HepG2 (cell line): ENCODE results near the gene FAM234A. TPM values are rescaled to one million over a fixed set of nuclear protein-coding genes. Genes with fewer than 3 reads are reported as not detected.

Experiments
- ATAC-seq: fragments of 200-7000 bp; cut with Tn5 transposase; 3 replicates; pipeline ENCODE4 v1.9.1; 2020; ENCODE audit warnings: mild to moderate bottlenecking, moderate library complexity
- BruUV-seq: library from RNA; stranded (reverse); fragments of 400-500 nt; replicated peaks from 2 replicates; lab custom pipeline; 2021; lab: Mats Ljungman, UMichigan
- CTCF ChIA-PET: fragments of 300-600 bp; formaldehyde crosslinking; extraction: SDS; loops from one replicate; lab custom pipeline; 2021; ENCODE audit warnings: low total read pairs, inconsistent platforms, low intra/inter-chr PET ratio; lab: Yijun Ruan, JAX
- POLR2A ChIA-PET: fragments of 350-600 bp; sonication (Branson Sonifier 250); formaldehyde crosslinking; loops from one replicate; lab custom pipeline; 2020; ENCODE audit warnings: antibody characterized with exemption, inconsistent platforms; lab: Yijun Ruan, JAX
- DNase-seq: peaks from one replicate; pipeline ENCODE4 v3.0.0-alpha.2; 2015; ENCODE audit warnings: low spot score
- FAIRE-seq: peaks from 3 replicates; lab custom pipeline; 2011; peaks lifted over from hg19 to GRCh38; lab: Jason Lieb, UNC
- H2AFZ ChIP-seq: one replicate; pipeline ENCODE4 v1.6.1; 2011; ENCODE audit warnings: low read length, inconsistent platforms
- H3K27ac ChIP-seq: fragments of 300-600 bp; 3 replicates; pipeline ENCODE4 v1.8.0; 2011; ENCODE audit warnings: mixed run types, mild to moderate bottlenecking, mixed read lengths, low read length, inconsistent platforms; ENCODE audit not compliant: insufficient read depth; ENCODE audit errors: extremely low read length
- H3K27me3 ChIP-seq, 2 experiments: fragments of 200-600 bp in 1 of 2; 2 replicates in 1 of 2; 3 replicates in 1 of 2; pipeline versions ENCODE4 v1.6.0 to v1.8.0; 2011; ENCODE audit warnings: low read length in 2 of 2, mild to moderate bottlenecking in 2 of 2, moderate library complexity in 2 of 2, inconsistent platforms in 1 of 2; ENCODE audit not compliant: insufficient read depth in 2 of 2, control insufficient read depth in 1 of 2
- H3K36me3 ChIP-seq, 2 experiments: fragments of 200-600 bp in 1 of 2; replicated peaks in 1 of 2; 2 replicates in 1 of 2; 3 replicates in 1 of 2; pipeline versions ENCODE4 v1.5.1 to v1.8.0; 2011; ENCODE audit warnings: low read length in 2 of 2, inconsistent platforms in 1 of 2; ENCODE audit not compliant: insufficient read depth in 2 of 2, control insufficient read depth in 1 of 2
- H3K4me1 ChIP-seq: 2 replicates; pipeline ENCODE4 v1.5.1; 2012; ENCODE audit warnings: low read length, inconsistent platforms; ENCODE audit not compliant: insufficient read depth
- H3K4me2 ChIP-seq: 2 replicates; pipeline ENCODE4 v1.6.0; 2011; ENCODE audit warnings: low read depth, low read length, inconsistent platforms
- H3K4me3 ChIP-seq, 3 experiments: fragments of 200-600 bp in 1 of 3; sonication (generic), shearing (Covaris generic) in 1 of 3; replicated peaks in 1 of 3; 2 replicates each; pipeline ENCODE4 v1.5.1; 2011 to 2016; ENCODE audit warnings: low read length in 3 of 3, inconsistent platforms in 2 of 3, low read depth in 2 of 3, mild to moderate bottlenecking in 2 of 3, control low read depth in 1 of 3, mixed read lengths in 1 of 3; ENCODE audit not compliant: insufficient read depth in 1 of 3
- H3K79me2 ChIP-seq: one replicate; pipeline ENCODE4 v1.6.1; 2011; ENCODE audit warnings: low read length, inconsistent platforms; ENCODE audit not compliant: insufficient read depth
- H3K9ac ChIP-seq: 2 replicates; pipeline ENCODE4 v1.6.0; 2011; ENCODE audit warnings: mild to moderate bottlenecking, low read depth, low read length, inconsistent platforms; ENCODE audit not compliant: insufficient read depth
- H3K9me3 ChIP-seq: 2 replicates; pipeline ENCODE4 v1.5.1; 2012; ENCODE audit warnings: mild to moderate bottlenecking, low read length
- H4K20me1 ChIP-seq: 2 replicates; pipeline ENCODE4 v1.6.0; 2011; ENCODE audit warnings: inconsistent platforms, mild to moderate bottlenecking, low read length, moderate library complexity; ENCODE audit not compliant: insufficient read depth
- ATF7-NPFF ChIP-seq: sonication (generic); formaldehyde crosslinking; IDR thresholded peaks from 2 replicates; pipeline ENCODE4 v1.8.1; 2023; ENCODE audit warnings: mild to moderate bottlenecking, low read depth, missing genetic modification reagents, moderate library complexity
- BCL3 ChIP-seq: sonication (generic); formaldehyde crosslinking; IDR thresholded peaks from 2 replicates; pipeline ENCODE4 v1.5.1; 2020; ENCODE audit warnings: mild to moderate bottlenecking, missing genetic modification reagents, moderate library complexity
- CAMTA2 ChIP-seq: sonication (generic); formaldehyde crosslinking; IDR thresholded peaks from 2 replicates; pipeline ENCODE4 v1.4.0; 2020; ENCODE audit warnings: mild to moderate bottlenecking, missing genetic modification reagents, borderline replicate concordance
- CHD4 ChIP-seq: fragments of 200-600 bp; sonication (generic); IDR thresholded peaks from 2 replicates; pipeline ENCODE4 v1.7.0; 2017; ENCODE audit warnings: mild to moderate bottlenecking, low read length, borderline replicate concordance
- ELF1 ChIP-seq: sonication (generic); formaldehyde crosslinking; IDR thresholded peaks from 2 replicates; pipeline ENCODE4 v1.4.0; 2020; ENCODE audit warnings: missing genetic modification reagents
- NAIF1 ChIP-seq: sonication (generic); formaldehyde crosslinking; IDR thresholded peaks from 2 replicates; pipeline ENCODE4 v1.5.0; 2020; ENCODE audit warnings: mild to moderate bottlenecking, missing genetic modification reagents, borderline replicate concordance
- NR1H2 ChIP-seq: sonication (generic); formaldehyde crosslinking; IDR thresholded peaks from 2 replicates; pipeline ENCODE4 v1.8.1; 2022; ENCODE audit warnings: low read depth, missing genetic modification reagents, borderline replicate concordance
- PAWR ChIP-seq: sonication (generic); formaldehyde crosslinking; IDR thresholded peaks from 2 replicates; pipeline ENCODE4 v1.4.0; 2020; ENCODE audit warnings: missing genetic modification reagents, mild to moderate bottlenecking, borderline replicate concordance
- POLR2AphosphoS2 ChIP-seq: IDR thresholded peaks from 2 replicates; pipeline ENCODE4 v1.6.1; 2011; ENCODE audit warnings: low read depth, low read length, improper control_type of control experiment
- SP5 ChIP-seq: IDR thresholded peaks from 2 replicates; pipeline ENCODE4 v1.6.1; 2016; ENCODE audit warnings: low read depth, borderline replicate concordance
- ZBTB21 ChIP-seq: sonication (generic); formaldehyde crosslinking; IDR thresholded peaks from 2 replicates; pipeline ENCODE4 v1.4.0; 2020; ENCODE audit warnings: missing genetic modification reagents
- ZNF672 ChIP-seq: sonication (generic); formaldehyde crosslinking; IDR thresholded peaks from 2 replicates; pipeline ENCODE4 v1.8.1; 2022; ENCODE audit warnings: missing genetic modification reagents
- ZNF782 ChIP-seq: sonication (generic); formaldehyde crosslinking; IDR thresholded peaks from 2 replicates; pipeline ENCODE4 v1.4.0; 2020; ENCODE audit warnings: missing genetic modification reagents, mild to moderate bottlenecking, borderline replicate concordance
- WGBS: methylation state at CpG from one replicate; pipeline ENCODE4 v1.1.6; 2017; ENCODE audit warnings: low lambda C conversion rate; 5-methylcytosine and 5-hydroxymethylcytosine counted together
- in situ Hi-C: cut with HindIII; loops from 2 replicates; pipeline ENCODE4 v1.10.0; 2017; ENCODE audit warnings: low pct_unique_long_range_greater_than_20kb; ENCODE audit not compliant: extremely low pct_ligation_motif_present
- intact Hi-C: fragments of 100-400 bp; cut with micrococcal nuclease; formaldehyde crosslinking; loops from one replicate; pipeline ENCODE4 v1.10.0; 2022; ENCODE audit not compliant: unreplicated experiment
- polyA plus RNA-seq, 8 experiments: library from polyadenylated mRNA; depleted of rRNA in 3 of 8; stranded (reverse) in 7 of 8; unstranded in 1 of 8; fragments of >200 nt; fragmentation: Illumina TruSeq in 4 of 8; extraction: Trizol in 4 of 8; gene quantifications; 2 replicates each; pipeline versions ENCODE4 v1.2.1 to v1.2.3, GENCODE V29; 2011 to 2016; ENCODE audit warnings: low read depth in 4 of 8, missing spikeins in 1 of 8, mixed read lengths in 1 of 8; ENCODE audit not compliant: insufficient read depth in 1 of 8
- total RNA-seq, 5 experiments: library from RNA; depleted of rRNA; stranded (reverse); fragments of >200 nt; fragmentation: Illumina TruSeq; extraction: Trizol; gene quantifications; 2 replicates each; pipeline ENCODE4 v1.2.3, GENCODE V29; 2016; ENCODE audit warnings: low read depth in 1 of 5

FAM234A gene
- total and polyA plus RNA-seq, 2 of the 13 experiments (the other 11 are each of a cell fraction or from before 2014, with no cell fraction given): 29.2 to 34.4 TPM

- H3K27ac ChIP-seq: no peak overlapping the region
- POLR2A ChIA-PET: no interaction called here
- H3K9ac ChIP-seq: no peak overlapping the region
- no peak overlapping the region for H2AFZ ChIP-seq
- intact Hi-C loops (no loop called here), in situ Hi-C loops (no loop called here)
- no peaks in the 10 kb centered on the region for H3K79me2 ChIP-seq
- no TSS peak for BruUV-seq
- FAIRE-seq (no peak), ATAC-seq (no peak), DNase-seq (no peak)
- H3K4me1 ChIP-seq: no peaks in the 10 kb centered on the region
- no peak overlapping the region for H3K4me2 ChIP-seq
- no peak overlapping the region for H3K4me3 ChIP-seq
- H4K20me1 ChIP-seq: no peaks in the 10 kb centered on the region
- H3K9me3 ChIP-seq: no peaks in the 10 kb centered on the region
- CTCF ChIA-PET: no interaction called here
- 97% methylated on average over 5 of the region's 5 CpGs for WGBS
- no peaks in the 10 kb centered on the region for H3K27me3 ChIP-seq
- peaks cover 24 to 72% of the 10 kb centered on the region in 2 experiments for H3K36me3 ChIP-seq
- no peak for TF ChIP-seq CAMTA2 (CRISPR knock-in tag)
- no peak for TF ChIP-seq ZBTB21
- no peak for TF ChIP-seq NR1H2 (CRISPR knock-in tag)
- TF ChIP-seq PAWR (CRISPR knock-in tag): no peak
- no peak for TF ChIP-seq NAIF1
- TF ChIP-seq SP5: no peak
- TF ChIP-seq BCL3 (CRISPR knock-in tag): no peak
- no peak for TF ChIP-seq ZNF782 (CRISPR knock-in tag)
- no peak for TF ChIP-seq ELF1 (CRISPR knock-in tag)
- TF ChIP-seq CHD4: no peak
- TF ChIP-seq ATF7-NPFF (CRISPR knock-in tag): no peak
- no peak for TF ChIP-seq POLR2AphosphoS2
- TF ChIP-seq ZNF672: no peak
Measured at GRCh38 chr16:200388-200787, 34.2 kb upstream of the FAM234A start.
